ENCODE data around the gene ATXN3. TPM values are rescaled to one million over a fixed set of nuclear protein-coding genes. Genes with fewer than 3 reads are reported as not detected.

Gene ATXN3
- total RNA-seq, 1 experiment from 2014 or later: 14.6 TPM

DNA sequence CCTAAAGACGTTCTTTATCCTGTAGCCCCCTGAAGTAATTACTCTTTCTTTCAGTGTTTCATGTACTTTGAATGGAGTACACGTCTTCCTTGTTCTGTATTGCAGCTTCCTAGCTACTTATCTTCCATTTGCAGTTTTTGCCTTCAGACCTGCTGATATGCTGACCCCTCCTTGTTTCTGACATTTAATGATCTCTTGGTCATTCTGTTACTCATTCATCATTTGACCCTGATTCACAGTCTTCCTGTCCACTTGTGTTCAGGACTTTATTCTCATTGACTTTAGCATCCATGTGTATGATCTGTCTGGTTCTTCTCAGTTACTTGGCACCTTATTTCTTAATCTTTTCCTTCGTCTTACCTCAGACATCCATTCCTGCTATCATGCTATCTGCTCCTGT is 37.6 kb upstream of the ATXN3 start:
- TF ChIP-seq, protein P1, sequence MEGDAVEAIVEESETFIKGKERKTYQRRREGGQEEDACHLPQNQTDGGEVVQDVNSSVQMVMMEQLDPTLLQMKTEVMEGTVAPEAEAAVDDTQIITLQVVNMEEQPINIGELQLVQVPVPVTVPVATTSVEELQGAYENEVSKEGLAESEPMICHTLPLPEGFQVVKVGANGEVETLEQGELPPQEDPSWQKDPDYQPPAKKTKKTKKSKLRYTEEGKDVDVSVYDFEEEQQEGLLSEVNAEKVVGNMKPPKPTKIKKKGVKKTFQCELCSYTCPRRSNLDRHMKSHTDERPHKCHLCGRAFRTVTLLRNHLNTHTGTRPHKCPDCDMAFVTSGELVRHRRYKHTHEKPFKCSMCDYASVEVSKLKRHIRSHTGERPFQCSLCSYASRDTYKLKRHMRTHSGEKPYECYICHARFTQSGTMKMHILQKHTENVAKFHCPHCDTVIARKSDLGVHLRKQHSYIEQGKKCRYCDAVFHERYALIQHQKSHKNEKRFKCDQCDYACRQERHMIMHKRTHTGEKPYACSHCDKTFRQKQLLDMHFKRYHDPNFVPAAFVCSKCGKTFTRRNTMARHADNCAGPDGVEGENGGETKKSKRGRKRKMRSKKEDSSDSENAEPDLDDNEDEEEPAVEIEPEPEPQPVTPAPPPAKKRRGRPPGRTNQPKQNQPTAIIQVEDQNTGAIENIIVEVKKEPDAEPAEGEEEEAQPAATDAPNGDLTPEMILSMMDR (IDR thresholded peaks at IDR 0.05): no peak
- TF ChIP-seq TCF7L2 (IDR thresholded peaks at IDR 0.05; ENCODE audit: low read depth, low read length): no peak
- TF ChIP-seq POLR2AphosphoS5 (IDR thresholded peaks at IDR 0.05; ENCODE audit: low read depth, low read length): no peak
- TF ChIP-seq, protein P2, sequence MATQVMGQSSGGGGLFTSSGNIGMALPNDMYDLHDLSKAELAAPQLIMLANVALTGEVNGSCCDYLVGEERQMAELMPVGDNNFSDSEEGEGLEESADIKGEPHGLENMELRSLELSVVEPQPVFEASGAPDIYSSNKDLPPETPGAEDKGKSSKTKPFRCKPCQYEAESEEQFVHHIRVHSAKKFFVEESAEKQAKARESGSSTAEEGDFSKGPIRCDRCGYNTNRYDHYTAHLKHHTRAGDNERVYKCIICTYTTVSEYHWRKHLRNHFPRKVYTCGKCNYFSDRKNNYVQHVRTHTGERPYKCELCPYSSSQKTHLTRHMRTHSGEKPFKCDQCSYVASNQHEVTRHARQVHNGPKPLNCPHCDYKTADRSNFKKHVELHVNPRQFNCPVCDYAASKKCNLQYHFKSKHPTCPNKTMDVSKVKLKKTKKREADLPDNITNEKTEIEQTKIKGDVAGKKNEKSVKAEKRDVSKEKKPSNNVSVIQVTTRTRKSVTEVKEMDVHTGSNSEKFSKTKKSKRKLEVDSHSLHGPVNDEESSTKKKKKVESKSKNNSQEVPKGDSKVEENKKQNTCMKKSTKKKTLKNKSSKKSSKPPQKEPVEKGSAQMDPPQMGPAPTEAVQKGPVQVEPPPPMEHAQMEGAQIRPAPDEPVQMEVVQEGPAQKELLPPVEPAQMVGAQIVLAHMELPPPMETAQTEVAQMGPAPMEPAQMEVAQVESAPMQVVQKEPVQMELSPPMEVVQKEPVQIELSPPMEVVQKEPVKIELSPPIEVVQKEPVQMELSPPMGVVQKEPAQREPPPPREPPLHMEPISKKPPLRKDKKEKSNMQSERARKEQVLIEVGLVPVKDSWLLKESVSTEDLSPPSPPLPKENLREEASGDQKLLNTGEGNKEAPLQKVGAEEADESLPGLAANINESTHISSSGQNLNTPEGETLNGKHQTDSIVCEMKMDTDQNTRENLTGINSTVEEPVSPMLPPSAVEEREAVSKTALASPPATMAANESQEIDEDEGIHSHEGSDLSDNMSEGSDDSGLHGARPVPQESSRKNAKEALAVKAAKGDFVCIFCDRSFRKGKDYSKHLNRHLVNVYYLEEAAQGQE (IDR thresholded peaks at IDR 0.05; ENCODE audit: insufficient read depth in 1 of 2, low read depth in 2 of 2, low read length in 1 of 2): no peak
- no peak for TF ChIP-seq SIN3A (IDR thresholded peaks at IDR 0.05; ENCODE audit: borderline replicate concordance, insufficient read depth, low read depth, low read length)
- in situ Hi-C loops (cut with HindIII; ENCODE audit: low pct_unique_long_range_greater_than_20kb, low sequenced_read_pairs): no loop called here
- H3K27me3 ChIP-seq (ENCODE audit: control insufficient read depth, insufficient read depth, low read length): no peaks in the 10 kb centered on the region
- DNase-seq (ENCODE audit: low read depth, low spot score): no peak
- H3K4me3 ChIP-seq (ENCODE audit: low read depth in 2 of 2, low read length in 2 of 2): no peak overlapping the region
- no peak overlapping the region for H3K27ac ChIP-seq (ENCODE audit: low read length)
- intact Hi-C loops (cut with micrococcal nuclease; ENCODE audit: unreplicated experiment): no loop called here
- POLR2A ChIA-PET: no interaction called here
- no peaks in the 10 kb centered on the region for H3K9me3 ChIP-seq (ENCODE audit: control insufficient read depth, insufficient read depth, low read depth, low read length)
- BruUV-seq (replicated peaks): no TSS peak
- no peak for ATAC-seq
- CTCF ChIA-PET: no interaction called here
- H3K36me3 ChIP-seq (ENCODE audit: control insufficient read depth, insufficient read depth, low read length): peaks cover 32% of the 10 kb centered on the region
- H3K4me1 ChIP-seq (ENCODE audit: control insufficient read depth, insufficient read depth, low read length): no peaks in the 10 kb centered on the region

- no TSS peak for BruUV-seq (replicated peaks)
- CTCF ChIA-PET: no interaction called here
- no peak overlapping the region for H3K27ac ChIP-seq (ENCODE audit: low read length)
- no peak overlapping the region for H3K4me3 ChIP-seq (ENCODE audit: low read depth in 2 of 2, low read length in 2 of 2)
- peaks cover 30% of the 10 kb centered on the region for H3K36me3 ChIP-seq (ENCODE audit: control insufficient read depth, insufficient read depth, low read length)
- no peak for DNase-seq (ENCODE audit: low read depth, low spot score)
- no peak for TF ChIP-seq POLR2AphosphoS5 (IDR thresholded peaks at IDR 0.05; ENCODE audit: low read depth, low read length)
- TF ChIP-seq TCF7L2 (IDR thresholded peaks at IDR 0.05; ENCODE audit: low read depth, low read length): no peak
- TF ChIP-seq, protein P1 (IDR thresholded peaks at IDR 0.05): no peak
- TF ChIP-seq SIN3A (IDR thresholded peaks at IDR 0.05; ENCODE audit: borderline replicate concordance, insufficient read depth, low read depth, low read length): no peak
- TF ChIP-seq, protein P2 (IDR thresholded peaks at IDR 0.05; ENCODE audit: insufficient read depth in 1 of 2, low read depth in 2 of 2, low read length in 1 of 2): no peak
- no peak for ATAC-seq
- intact Hi-C loops (cut with micrococcal nuclease; ENCODE audit: unreplicated experiment) (no loop called here), in situ Hi-C loops (cut with HindIII; ENCODE audit: low pct_unique_long_range_greater_than_20kb, low sequenced_read_pairs) (no loop called here)
- no peaks in the 10 kb centered on the region for H3K27me3 ChIP-seq (ENCODE audit: control insufficient read depth, insufficient read depth, low read length)
- H3K9me3 ChIP-seq (ENCODE audit: control insufficient read depth, insufficient read depth, low read depth, low read length): no peaks in the 10 kb centered on the region
- POLR2A ChIA-PET: no interaction called here
- no peaks in the 10 kb centered on the region for H3K4me1 ChIP-seq (ENCODE audit: control insufficient read depth, insufficient read depth, low read length)
Observed at GRCh38 chr14:92143309-92143708, 36.9 kb upstream of the ATXN3 start.

Measured in Panc1 (cell line).